ENCODE results near the gene BTNL2.

DNA sequence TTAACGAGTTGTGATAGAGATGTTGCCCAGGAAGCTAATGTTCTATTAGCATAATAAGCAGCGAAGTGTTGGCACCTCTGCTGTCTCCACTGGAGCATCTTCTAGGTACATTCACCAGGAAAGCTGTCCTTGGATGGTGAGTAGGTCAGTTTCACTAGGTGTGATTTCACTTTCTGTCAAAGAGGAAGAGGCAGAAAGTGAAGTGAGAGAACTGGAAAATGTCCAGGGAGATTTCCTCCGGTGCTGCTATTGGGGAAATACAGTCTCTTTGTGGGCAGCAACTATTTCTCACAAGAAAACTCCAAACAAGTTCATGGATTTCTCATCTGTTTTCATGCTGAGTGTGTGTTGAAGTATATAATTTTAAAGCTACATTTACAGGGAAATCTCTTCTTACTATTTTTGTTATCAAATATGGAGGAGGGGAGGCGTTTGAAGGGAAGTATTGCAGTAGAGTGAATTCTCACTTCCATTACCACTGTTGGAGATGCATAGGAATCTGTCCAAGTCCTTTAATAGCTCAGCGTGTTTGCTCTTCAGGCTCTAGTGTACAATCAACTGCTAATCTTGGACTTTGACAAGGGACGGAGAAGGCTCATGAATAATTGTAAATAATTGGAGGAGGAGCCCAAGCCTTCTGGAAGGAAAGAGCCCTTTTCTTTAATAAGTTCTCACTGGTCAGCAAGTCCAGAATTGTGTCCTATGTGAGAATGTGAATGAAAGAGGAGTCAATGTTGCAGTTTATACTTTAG is 19.2 kb downstream of the BTNL2 start:
- TF ChIP-seq CTCF (IDR thresholded peaks at IDR 0.05; ENCODE audit: low read length): no peak
- TF ChIP-seq EZH2phosphoT487 (IDR thresholded peaks at IDR 0.05; ENCODE audit: low read length): no peak
- TF ChIP-seq EZH2 (optimal IDR thresholded peaks at IDR 0.05; ENCODE audit: low read depth, low read length): no peak
